Bronchial smooth muscle cell (primary cell): Measurements from ENCODE around the gene VPS13A. TPM values are rescaled to one million over a fixed set of nuclear protein-coding genes. Genes with fewer than 3 reads are reported as not detected.

ENCODE experiments used
- total RNA-seq: library from RNA; depleted of rRNA; stranded (reverse); fragments of >200 nt; gene quantifications from 2 replicates; pipeline ENCODE4 v1.2.1, GENCODE V29; 2014

The VPS13A gene
- 20.4 and 43.7 TPM in 2 replicates for total RNA-seq

DNA sequence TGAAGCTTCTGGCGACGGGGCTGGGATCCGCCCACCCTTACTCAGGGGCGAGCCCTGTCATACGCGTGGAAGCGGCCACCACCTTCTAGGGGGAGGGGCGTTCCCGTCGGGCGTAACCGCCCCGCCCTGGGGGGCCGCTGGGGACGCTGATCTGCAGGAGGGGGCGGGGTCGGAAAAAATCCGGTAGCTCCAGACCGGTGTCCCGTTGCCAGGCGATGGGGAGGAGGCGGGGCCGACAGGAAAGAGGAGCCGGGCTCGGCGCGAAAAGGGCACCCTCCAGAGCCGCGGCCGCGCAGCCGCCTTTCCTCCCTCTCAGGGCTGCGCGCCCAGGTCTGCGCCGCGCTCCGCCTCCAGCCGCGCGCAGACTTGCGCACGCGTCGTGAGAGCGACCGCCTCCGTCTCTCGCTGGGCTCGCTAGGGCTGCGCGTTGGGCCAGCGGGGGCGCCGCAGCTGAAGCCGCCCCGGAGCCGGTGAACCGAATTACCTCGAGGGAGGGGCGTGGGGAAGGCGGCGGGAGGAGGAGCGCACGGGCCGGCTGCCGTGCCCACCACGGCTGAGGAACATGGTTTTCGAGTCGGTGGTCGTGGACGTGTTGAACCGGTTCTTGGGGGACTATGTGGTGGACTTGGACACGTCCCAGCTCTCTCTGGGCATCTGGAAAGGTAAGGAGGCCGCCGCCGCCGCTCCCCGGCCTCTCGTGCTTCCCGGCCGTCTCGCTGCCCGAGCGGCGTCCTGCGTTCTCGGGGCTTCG lies at the start of gene VPS13A:
Gene VPS13A, plus strand, starts transcription at position 392 of the 751 bp plus-strand sequence. Its CDS starts 171 bp downstream, at position 563.

Other genes starting within 250 kb of the VPS13A start
- gene FOXB2, start 157.9 kb upstream of the VPS13A start, total RNA-seq: not detected in 2 replicates